ENCODE results near the gene CEBPG. TPM values are rescaled to one million over a fixed set of nuclear protein-coding genes. Genes with fewer than 3 reads are reported as not detected.

The CEBPG gene
- total RNA-seq, 1 experiment from 2014 or later = 48.6 TPM

DNA sequence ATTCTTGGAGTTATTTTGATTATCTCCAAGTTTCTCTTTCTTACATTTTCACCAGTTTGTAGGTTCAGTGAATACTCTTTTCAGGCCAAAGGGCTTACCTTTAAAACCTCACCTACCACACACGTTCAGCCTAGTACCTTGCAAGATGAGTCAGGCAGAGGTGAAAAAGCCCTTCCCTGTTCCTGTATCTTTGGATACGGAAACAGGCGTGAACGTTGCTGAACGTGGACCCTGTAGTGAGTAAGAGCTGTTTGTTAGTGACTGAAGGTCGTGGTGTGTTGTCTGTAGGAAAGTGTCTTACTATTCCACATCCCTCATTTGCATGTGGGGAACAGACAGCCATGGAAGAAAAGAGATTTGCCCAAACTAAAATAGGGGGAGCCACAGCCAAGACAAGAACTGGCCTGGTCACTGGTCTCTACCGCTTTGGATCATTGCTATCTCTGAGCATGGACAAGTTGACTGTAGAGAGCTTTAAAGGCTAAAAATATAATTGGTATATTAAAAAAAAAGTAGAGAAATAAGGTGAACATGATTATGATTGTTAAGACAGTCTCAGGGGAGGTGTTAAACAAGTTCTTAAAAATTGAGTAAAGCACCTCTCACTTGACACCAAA, 3.5 kb downstream of the CEBPG start:
- Histone ChIP-seq H3K27me3 (replicated peaks; ENCODE audit: insufficient read depth, low read depth, low read length, poor library complexity) (no peaks in the 10 kb centered on the region), H3K4me3 (ENCODE audit: low read depth, low read length, poor library complexity, severe bottlenecking) (no peak overlapping the region), H3K9me3 (ENCODE audit: low read depth, low read length, poor library complexity, severe bottlenecking) (no peaks in the 10 kb centered on the region), H3K36me3 (ENCODE audit: insufficient read depth, low read length, poor library complexity, severe bottlenecking) (peaks cover 27% of the 10 kb centered on the region), H3K4me1 (ENCODE audit: insufficient read depth, low read length, poor library complexity, severe bottlenecking) (peaks cover 28% of the 10 kb centered on the region), H3K27ac (ENCODE audit: low read depth, low read length, poor library complexity, severe bottlenecking) (no peak overlapping the region)
- TF ChIP-seq, protein P1, sequence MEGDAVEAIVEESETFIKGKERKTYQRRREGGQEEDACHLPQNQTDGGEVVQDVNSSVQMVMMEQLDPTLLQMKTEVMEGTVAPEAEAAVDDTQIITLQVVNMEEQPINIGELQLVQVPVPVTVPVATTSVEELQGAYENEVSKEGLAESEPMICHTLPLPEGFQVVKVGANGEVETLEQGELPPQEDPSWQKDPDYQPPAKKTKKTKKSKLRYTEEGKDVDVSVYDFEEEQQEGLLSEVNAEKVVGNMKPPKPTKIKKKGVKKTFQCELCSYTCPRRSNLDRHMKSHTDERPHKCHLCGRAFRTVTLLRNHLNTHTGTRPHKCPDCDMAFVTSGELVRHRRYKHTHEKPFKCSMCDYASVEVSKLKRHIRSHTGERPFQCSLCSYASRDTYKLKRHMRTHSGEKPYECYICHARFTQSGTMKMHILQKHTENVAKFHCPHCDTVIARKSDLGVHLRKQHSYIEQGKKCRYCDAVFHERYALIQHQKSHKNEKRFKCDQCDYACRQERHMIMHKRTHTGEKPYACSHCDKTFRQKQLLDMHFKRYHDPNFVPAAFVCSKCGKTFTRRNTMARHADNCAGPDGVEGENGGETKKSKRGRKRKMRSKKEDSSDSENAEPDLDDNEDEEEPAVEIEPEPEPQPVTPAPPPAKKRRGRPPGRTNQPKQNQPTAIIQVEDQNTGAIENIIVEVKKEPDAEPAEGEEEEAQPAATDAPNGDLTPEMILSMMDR (conservative IDR thresholded peaks at IDR 0.05; ENCODE audit: low read depth, low read length) = no peak
- TF ChIP-seq EZH2 (IDR thresholded peaks at IDR 0.05; ENCODE audit: borderline replicate concordance, low read depth, low read length, poor library complexity, severe bottlenecking) = no peak
- intact Hi-C loops (cut with micrococcal nuclease; ENCODE audit: unreplicated experiment) = no loop called here
- no peak for DNase-seq (ENCODE audit: low spot score)
- ChIA-PET POLR2A (ENCODE audit: low non-redundant PET) (no interaction called here), CTCF (no interaction called here)
- BruUV-seq (replicated peaks) = no TSS peak

DNA sequence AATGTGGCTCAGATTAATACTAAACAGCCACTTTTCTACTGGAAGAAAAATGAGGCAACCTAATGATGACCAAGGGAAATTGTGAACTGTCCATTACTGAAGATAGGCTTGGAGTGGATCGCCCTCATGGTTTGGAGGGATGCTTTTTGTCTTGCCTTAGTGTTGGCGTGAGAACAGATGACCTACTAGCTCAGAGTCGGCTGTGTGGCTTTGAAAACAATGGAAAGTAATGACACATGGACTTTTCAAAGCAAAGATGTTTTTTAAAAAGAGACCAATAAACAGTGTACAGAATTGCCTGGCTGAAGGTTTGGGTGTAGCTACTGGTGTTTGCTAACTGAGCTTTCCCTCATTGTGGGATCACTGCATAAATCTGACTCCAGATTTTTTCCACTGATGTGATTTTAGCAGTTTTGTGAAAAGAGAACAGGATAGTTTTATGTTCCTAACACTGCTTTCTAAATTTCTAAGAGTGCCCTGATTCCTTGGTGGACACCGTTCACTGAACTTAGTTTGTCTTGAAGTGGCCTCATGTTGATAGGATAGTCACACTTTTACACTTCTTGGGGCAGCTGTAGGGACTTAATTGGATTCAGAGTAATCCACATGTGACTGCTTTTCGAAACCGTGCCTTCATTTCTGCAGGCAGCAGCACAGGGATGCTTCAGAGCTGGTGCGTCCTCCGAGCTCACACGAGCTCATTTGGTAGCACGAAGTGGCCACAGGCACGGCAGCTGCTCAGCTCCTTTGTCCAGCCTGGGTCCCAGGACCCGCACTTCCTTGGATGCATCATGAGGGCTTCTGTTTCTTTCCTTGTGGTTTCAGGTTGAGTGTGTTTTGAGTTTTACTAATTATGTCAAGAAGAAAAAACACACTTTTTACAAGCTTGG, 4.3 kb downstream of the CEBPG start:
- Histone ChIP-seq H3K27me3 (replicated peaks; ENCODE audit: insufficient read depth, low read depth, low read length, poor library complexity) (no peaks in the 10 kb centered on the region), H3K27ac (ENCODE audit: low read depth, low read length, poor library complexity, severe bottlenecking) (no peak overlapping the region), H3K9me3 (ENCODE audit: low read depth, low read length, poor library complexity, severe bottlenecking) (no peaks in the 10 kb centered on the region), H3K4me1 (ENCODE audit: insufficient read depth, low read length, poor library complexity, severe bottlenecking) (peaks cover 28% of the 10 kb centered on the region), H3K36me3 (ENCODE audit: insufficient read depth, low read length, poor library complexity, severe bottlenecking) (peaks cover 27% of the 10 kb centered on the region), H3K4me3 (ENCODE audit: low read depth, low read length, poor library complexity, severe bottlenecking) (no peak overlapping the region)
- DNase-seq (ENCODE audit: low spot score) = no peak
- TF ChIP-seq, protein P1 (conservative IDR thresholded peaks at IDR 0.05; ENCODE audit: low read depth, low read length) = no peak
- TF ChIP-seq EZH2 (IDR thresholded peaks at IDR 0.05; ENCODE audit: borderline replicate concordance, low read depth, low read length, poor library complexity, severe bottlenecking) = no peak
- ChIA-PET CTCF (no interaction called here), POLR2A (ENCODE audit: low non-redundant PET) (no interaction called here)
- intact Hi-C loops (cut with micrococcal nuclease; ENCODE audit: unreplicated experiment) = no loop called here
- no TSS peak for BruUV-seq (replicated peaks)

DNA sequence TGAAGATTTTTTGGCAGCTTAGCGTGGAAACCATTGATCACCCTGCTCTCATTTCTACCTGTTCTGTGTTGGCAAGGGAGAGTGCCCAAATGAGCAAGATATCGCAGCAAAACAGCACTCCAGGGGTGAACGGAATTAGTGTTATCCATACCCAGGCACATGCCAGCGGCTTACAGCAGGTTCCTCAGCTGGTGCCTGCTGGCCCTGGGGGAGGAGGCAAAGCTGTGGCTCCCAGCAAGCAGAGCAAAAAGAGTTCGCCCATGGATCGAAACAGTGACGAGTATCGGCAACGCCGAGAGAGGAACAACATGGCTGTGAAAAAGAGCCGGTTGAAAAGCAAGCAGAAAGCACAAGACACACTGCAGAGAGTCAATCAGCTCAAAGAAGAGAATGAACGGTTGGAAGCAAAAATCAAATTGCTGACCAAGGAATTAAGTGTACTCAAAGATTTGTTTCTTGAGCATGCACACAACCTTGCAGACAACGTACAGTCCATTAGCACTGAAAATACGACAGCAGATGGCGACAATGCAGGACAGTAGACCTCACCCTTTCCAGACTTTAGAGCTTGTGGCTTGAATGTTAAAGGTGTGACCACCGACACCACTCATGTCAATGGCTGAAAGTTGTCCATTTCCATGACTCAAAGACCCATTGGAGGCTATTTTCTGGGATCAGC, 5.8 kb downstream of the CEBPG start:
- POLR2A ChIA-PET (ENCODE audit: low non-redundant PET) = no interaction called here
- DNase-seq (ENCODE audit: low spot score) = no peak
- H3K4me1 ChIP-seq (ENCODE audit: insufficient read depth, low read length, poor library complexity, severe bottlenecking) = peaks cover 28% of the 10 kb centered on the region
- intact Hi-C loops (cut with micrococcal nuclease; ENCODE audit: unreplicated experiment) = no loop called here
- H3K9me3 ChIP-seq (ENCODE audit: low read depth, low read length, poor library complexity, severe bottlenecking) = no peaks in the 10 kb centered on the region
- H3K27me3 ChIP-seq (replicated peaks; ENCODE audit: insufficient read depth, low read depth, low read length, poor library complexity) = no peaks in the 10 kb centered on the region
- peaks cover 36% of the 10 kb centered on the region for H3K36me3 ChIP-seq (ENCODE audit: insufficient read depth, low read length, poor library complexity, severe bottlenecking)
- H3K4me3 ChIP-seq (ENCODE audit: low read depth, low read length, poor library complexity, severe bottlenecking) = no peak overlapping the region
- H3K27ac ChIP-seq (ENCODE audit: low read depth, low read length, poor library complexity, severe bottlenecking) = no peak overlapping the region
- no TSS peak for BruUV-seq (replicated peaks)
- CTCF ChIA-PET = no interaction called here
- TF ChIP-seq, protein P1 (conservative IDR thresholded peaks at IDR 0.05; ENCODE audit: low read depth, low read length) = no peak
- TF ChIP-seq EZH2 (IDR thresholded peaks at IDR 0.05; ENCODE audit: borderline replicate concordance, low read depth, low read length, poor library complexity, severe bottlenecking) = no peak
